WTC11 (cell line): Measurements from ENCODE around the gene CREB1. TPM values are rescaled to one million over a fixed set of nuclear protein-coding genes. Genes with fewer than 3 reads are reported as not detected.
A peak's percentile ranks its signal among the peaks of the same experiment; 100 is the strongest.

Source experiments
- ATAC-seq: fragments of 200-7000 bp; cut with Tn5 transposase; 2 replicates; pipeline ENCODE4 v1.10.0; 2021; ENCODE audit warnings: mild to moderate bottlenecking, moderate library complexity
- CTCF ChIA-PET: fragments of 300-600 bp; sonication (Branson Sonifier 250); formaldehyde crosslinking; loops from one replicate; lab custom pipeline; 2021; ENCODE audit warnings: antibody characterized with exemption; lab: Charles Lee
- POLR2A ChIA-PET: fragments of 350-600 bp; sonication (Branson Sonifier 250); formaldehyde crosslinking; loops from one replicate; lab custom pipeline; 2021; ENCODE audit warnings: antibody characterized with exemption; lab: Charles Lee
- DNase-seq: peaks from one replicate; pipeline ENCODE4 v3.0.0; 2021; ENCODE audit warnings: low spot score
- H3K27ac Mint-ChIP-seq: 2 replicates; pipeline ENCODE4 v1.8.0; 2021; ENCODE audit warnings: mixed read lengths
- H3K27me3 Mint-ChIP-seq: 2 replicates; pipeline ENCODE4 v1.8.0; 2021; ENCODE audit warnings: low read depth, mild to moderate bottlenecking, moderate library complexity, mixed read lengths
- H3K36me3 Mint-ChIP-seq: 2 replicates; pipeline ENCODE4 v1.8.0; 2021; ENCODE audit warnings: mixed read lengths
- H3K4me1 Mint-ChIP-seq: 2 replicates; pipeline ENCODE4 v1.8.0; 2022; ENCODE audit warnings: mixed read lengths
- H3K4me3 Mint-ChIP-seq: 2 replicates; pipeline ENCODE4 v1.8.0; 2021; ENCODE audit warnings: mild to moderate bottlenecking, moderate library complexity, mixed read lengths
- H3K9me3 Mint-ChIP-seq: 2 replicates; pipeline ENCODE4 v1.8.0; 2021; ENCODE audit warnings: mixed read lengths
- ARID4B ChIP-seq: sonication (generic); formaldehyde crosslinking; IDR thresholded peaks from 2 replicates; pipeline ENCODE4 v1.8.0; 2023; ENCODE audit warnings: missing genetic modification reagents, mild to moderate bottlenecking, borderline replicate concordance
- ATF6 ChIP-seq: sonication (generic); formaldehyde crosslinking; IDR thresholded peaks from 2 replicates; pipeline ENCODE4 v1.8.1; 2023; ENCODE audit warnings: mild to moderate bottlenecking, missing genetic modification reagents
- CDX4 ChIP-seq: fragments of 250-450 bp; sonication (Bioruptor Pico); IDR thresholded peaks from 2 replicates; pipeline ENCODE4 v1.9.0; 2021; ENCODE audit warnings: moderate library complexity, mild to moderate bottlenecking, inconsistent platforms, borderline replicate concordance
- E2F1 ChIP-seq: sonication (generic); formaldehyde crosslinking; IDR thresholded peaks from 2 replicates; pipeline ENCODE4 v1.8.0; 2022; ENCODE audit warnings: mild to moderate bottlenecking, missing genetic modification reagents
- E2F5 ChIP-seq: sonication (generic); formaldehyde crosslinking; IDR thresholded peaks from 2 replicates; pipeline ENCODE4 v1.8.1; 2022; ENCODE audit warnings: mild to moderate bottlenecking, moderate library complexity, missing genetic modification reagents
- ETV6 ChIP-seq: sonication (generic); formaldehyde crosslinking; IDR thresholded peaks from 2 replicates; pipeline ENCODE4 v1.8.1; 2022; ENCODE audit warnings: mild to moderate bottlenecking, missing genetic modification reagents
- GABPB1 ChIP-seq: sonication (generic); formaldehyde crosslinking; IDR thresholded peaks from 2 replicates; pipeline ENCODE4 v1.8.1; 2023; ENCODE audit warnings: mild to moderate bottlenecking, missing genetic modification reagents
- GTF2I ChIP-seq: fragments of 250-450 bp; sonication (Bioruptor Pico); conservative IDR thresholded peaks from 2 replicates; pipeline ENCODE4 v1.4.0; 2021; ENCODE audit warnings: mild to moderate bottlenecking
- HMGA2 ChIP-seq: fragments of 250-450 bp; sonication (Bioruptor Pico); IDR thresholded peaks from 2 replicates; pipeline ENCODE4 v1.4.0; 2021; ENCODE audit warnings: mild to moderate bottlenecking, moderate library complexity
- HMGXB4 ChIP-seq: sonication (generic); formaldehyde crosslinking; IDR thresholded peaks from 2 replicates; pipeline ENCODE4 v1.8.1; 2023; ENCODE audit warnings: mild to moderate bottlenecking, moderate library complexity, missing genetic modification reagents
- IRF1 ChIP-seq: sonication (generic); formaldehyde crosslinking; IDR thresholded peaks from 2 replicates; pipeline ENCODE4 v1.8.0; 2023; ENCODE audit warnings: missing genetic modification reagents
- OVOL2 ChIP-seq: fragments of 250-450 bp; sonication (Bioruptor Pico); IDR thresholded peaks from 2 replicates; pipeline ENCODE4 v1.9.0; 2021; ENCODE audit warnings: mild to moderate bottlenecking, borderline replicate concordance
- PREB ChIP-seq: sonication (generic); formaldehyde crosslinking; IDR thresholded peaks from 2 replicates; pipeline ENCODE4 v1.8.1; 2022; ENCODE audit warnings: mild to moderate bottlenecking, missing genetic modification reagents, moderate library complexity, borderline replicate concordance
- SP1 ChIP-seq: sonication (generic); formaldehyde crosslinking; conservative IDR thresholded peaks from 2 replicates; pipeline ENCODE4 v1.8.1; 2022; ENCODE audit warnings: missing genetic modification reagents
- ZNF263 ChIP-seq: sonication (generic); formaldehyde crosslinking; IDR thresholded peaks from 2 replicates; pipeline ENCODE4 v1.8.1; 2022; ENCODE audit warnings: low read depth, mild to moderate bottlenecking, moderate library complexity, missing genetic modification reagents
- ZNF317 ChIP-seq: sonication (generic); formaldehyde crosslinking; IDR thresholded peaks from 2 replicates; pipeline ENCODE4 v1.8.1; 2023; ENCODE audit warnings: low read depth, mild to moderate bottlenecking, moderate library complexity, missing genetic modification reagents, borderline replicate concordance
- total RNA-seq: library from RNA; stranded (reverse); gene quantifications from 3 replicates; pipeline ENCODE4 v1.2.3, GENCODE V29; 2021

The CREB1 gene
- total RNA-seq, 1 experiment from 2014 or later, result 97.7 TPM

GRCh38 chr2:207612714-207613113 is 83.0 kb downstream of the CREB1 start (continued):
- TF ChIP-seq ATF6 (no peak), GTF2I (no peak), GABPB1 (CRISPR knock-in tag) (no peak)
- TF ChIP-seq, all 79 proteins: peak for 0

- ATAC-seq (no peak), DNase-seq (no peak)
- Mint-ChIP-seq H3K4me1 (peaks cover 7% of the 10 kb centered on the region), H3K27ac (no peak overlapping the region)
- CTCF ChIA-PET, result no interaction called here
- no peak for TF ChIP-seq OVOL2
- TF ChIP-seq ZNF317 (CRISPR knock-in tag), result no peak
- TF ChIP-seq, all 79 proteins: peak for 0
- H3K9me3 Mint-ChIP-seq, result no peaks in the 10 kb centered on the region
- H3K36me3 Mint-ChIP-seq, result peaks cover 59% of the 10 kb centered on the region
- no peak overlapping the region for H3K4me3 Mint-ChIP-seq
- no peaks in the 10 kb centered on the region for H3K27me3 Mint-ChIP-seq
- POLR2A ChIA-PET, result no interaction called here
These were observed 85.1 kb downstream of the CREB1 start for GRCh38 chr2:207614824-207615223.

- Mint-ChIP-seq H3K4me3 (no peak overlapping the region), H3K27me3 (no peaks in the 10 kb centered on the region), H3K36me3 (peaks cover 70% of the 10 kb centered on the region), H3K4me1 (peaks cover 7% of the 10 kb centered on the region), H3K9me3 (no peaks in the 10 kb centered on the region), H3K27ac (no peak overlapping the region)
- no peak for DNase-seq
- no peak for ATAC-seq
- ChIA-PET POLR2A (no interaction called here), CTCF (no interaction called here)
- no peak for TF ChIP-seq E2F5 (CRISPR knock-in tag)
- TF ChIP-seq HMGXB4 (CRISPR knock-in tag), result no peak
- TF ChIP-seq CDX4 (CRISPR knock-in tag), result no peak
- no peak for TF ChIP-seq ZNF263 (CRISPR knock-in tag)
- no peak for TF ChIP-seq SP1 (CRISPR knock-in tag)
These were observed 86.4 kb downstream of the CREB1 start for GRCh38 chr2:207616185-207616584.

- no peak for DNase-seq
- Mint-ChIP-seq H3K27ac (peak overlapping the region; percentile 14; the same call in 1 of the 2 replicates), H3K27me3 (no peaks in the 10 kb centered on the region), H3K9me3 (no peaks in the 10 kb centered on the region), H3K4me1 (peaks cover 7% of the 10 kb centered on the region), H3K4me3 (no peak overlapping the region), H3K36me3 (peaks cover 79% of the 10 kb centered on the region)
- peak; percentile 69 for ATAC-seq
- POLR2A ChIA-PET, result no interaction called here
- CTCF ChIA-PET, result interaction anchor here (0.5 to 1.7 kb wide), 3 partner anchors 9 to 220 kb away, joined by 4 to 5 read pairs (median 4); no protein-coding TSS in a partner anchor
- no peak for TF ChIP-seq HMGA2 (CRISPR knock-in tag)
- no peak for TF ChIP-seq ETV6 (CRISPR knock-in tag)
- no peak for TF ChIP-seq E2F1 (CRISPR knock-in tag)
- TF ChIP-seq ARID4B (CRISPR knock-in tag), result no peak
- no peak for TF ChIP-seq IRF1
- no peak for TF ChIP-seq PREB (CRISPR knock-in tag)
These were observed 87.4 kb downstream of the CREB1 start for GRCh38 chr2:207617011-207617671.
